GM19324 (cell line): ENCODE results near the gene NTRK1.

ENCODE experiments used
- ATAC-seq: cut with Tn5 transposase; IDR thresholded peaks from one replicate; pipeline ENCODE4 v1.9.1; 2021; ENCODE audit warnings: mild to moderate bottlenecking, moderate library complexity; ENCODE audit not compliant: unreplicated experiment, low FRiP score

Gene NTRK1

GRCh38 chr1:156854634-156855033 lies 6.0 kb upstream of the NTRK1 start:
- no peak for ATAC-seq

- ATAC-seq: no peak
Measured at GRCh38 chr1:156856282-156856785, 4.3 kb upstream of the NTRK1 start.

DNA sequence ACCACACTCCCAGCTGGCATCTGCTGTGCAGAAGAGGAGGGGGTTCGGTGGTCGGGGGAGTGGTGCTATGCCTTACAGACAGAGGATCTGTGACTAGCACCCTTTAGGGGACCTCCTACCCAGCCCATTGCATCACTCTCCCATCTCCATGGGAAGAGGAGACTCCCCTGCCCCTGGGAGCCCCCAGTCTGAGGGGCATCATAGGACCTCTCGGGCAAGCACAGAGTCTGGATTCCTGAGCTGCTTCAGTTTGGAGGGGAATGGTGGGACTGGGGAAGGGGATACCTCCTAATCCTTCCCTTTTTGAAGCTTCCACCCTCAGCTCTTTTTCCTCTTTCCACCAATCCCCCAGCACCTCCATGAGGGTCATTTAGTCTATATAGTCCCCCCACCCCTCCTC lies 3.1 kb upstream of the NTRK1 start:
- ATAC-seq: no peak

- ATAC-seq: no peak
Measured at GRCh38 chr1:156858555-156858956, 2.1 kb upstream of the NTRK1 start.

DNA sequence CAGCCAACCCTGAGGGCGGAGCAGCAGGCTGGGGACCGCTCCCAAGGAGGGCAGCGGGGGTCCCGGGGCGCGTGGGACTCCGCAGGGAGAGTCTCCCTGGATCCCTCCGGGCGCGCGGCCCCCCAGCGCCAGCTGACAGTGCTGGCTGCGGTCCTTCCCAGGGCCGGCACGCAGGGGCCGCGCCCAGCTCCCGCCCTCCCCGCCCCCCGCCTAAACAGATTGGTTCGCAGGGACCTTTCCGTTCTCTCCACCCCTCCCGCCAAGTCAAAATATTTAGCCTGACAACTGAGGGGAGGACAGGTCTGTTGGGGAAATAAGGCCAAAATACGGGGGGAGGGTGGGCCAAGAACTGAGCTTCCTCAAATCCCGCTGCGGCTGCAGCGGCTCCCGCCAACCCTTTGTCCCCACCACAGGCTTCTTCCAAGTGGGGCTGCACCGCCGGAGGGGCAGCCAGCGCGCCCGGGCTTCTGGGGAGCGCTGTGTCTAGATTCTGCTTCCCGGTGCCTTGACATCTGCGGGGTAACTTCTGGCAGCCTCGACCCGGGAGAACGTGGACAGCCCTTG lies 1.6 kb upstream of the NTRK1 start, which contains the start of gene INSRR:
Gene INSRR (minus strand): TSS at position 159 of the 564 bp plus-strand sequence. CDS start 496 bp downstream, outside the sequence.
- no peak for ATAC-seq

GRCh38 chr1:156859523-156860112 lies 1.0 kb upstream of the NTRK1 start:
- ATAC-seq: no peak

- ATAC-seq: no peak
Measured at GRCh38 chr1:156860113-156860627, 495 bp upstream of the NTRK1 start.

GRCh38 chr1:156862584-156862983 lies 1.9 kb downstream of the NTRK1 start:
- ATAC-seq: no peak

GRCh38 chr1:156862997-156863599 lies 2.4 kb downstream of the NTRK1 start:
- ATAC-seq: no peak

GRCh38 chr1:156863631-156864030 lies 3.0 kb downstream of the NTRK1 start:
- ATAC-seq: no peak

- ATAC-seq: no peak
Measured at GRCh38 chr1:156864796-156865195, 4.1 kb downstream of the NTRK1 start.

DNA sequence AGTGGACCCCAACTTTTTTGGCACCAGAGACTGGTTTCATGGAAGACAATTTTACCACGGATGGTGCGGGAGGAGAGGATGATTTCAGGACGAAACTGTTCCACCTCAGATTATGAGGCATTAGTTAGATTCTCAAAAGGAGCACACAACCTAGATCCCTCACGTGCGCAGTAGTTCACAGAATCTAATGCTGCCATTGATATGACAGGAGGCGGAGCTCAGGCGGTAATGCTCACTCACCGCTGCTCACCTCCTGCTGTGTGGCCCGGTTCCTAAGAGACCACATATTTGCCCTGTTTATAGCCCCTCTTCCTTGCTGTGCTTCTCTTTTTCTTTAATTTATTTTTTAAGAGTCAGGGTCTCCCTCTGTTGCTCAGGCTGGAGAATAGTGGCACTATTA lies 4.6 kb downstream of the NTRK1 start:
- no peak for ATAC-seq

GRCh38 chr1:156865865-156866248 lies 5.2 kb downstream of the NTRK1 start:
- no peak for ATAC-seq

DNA sequence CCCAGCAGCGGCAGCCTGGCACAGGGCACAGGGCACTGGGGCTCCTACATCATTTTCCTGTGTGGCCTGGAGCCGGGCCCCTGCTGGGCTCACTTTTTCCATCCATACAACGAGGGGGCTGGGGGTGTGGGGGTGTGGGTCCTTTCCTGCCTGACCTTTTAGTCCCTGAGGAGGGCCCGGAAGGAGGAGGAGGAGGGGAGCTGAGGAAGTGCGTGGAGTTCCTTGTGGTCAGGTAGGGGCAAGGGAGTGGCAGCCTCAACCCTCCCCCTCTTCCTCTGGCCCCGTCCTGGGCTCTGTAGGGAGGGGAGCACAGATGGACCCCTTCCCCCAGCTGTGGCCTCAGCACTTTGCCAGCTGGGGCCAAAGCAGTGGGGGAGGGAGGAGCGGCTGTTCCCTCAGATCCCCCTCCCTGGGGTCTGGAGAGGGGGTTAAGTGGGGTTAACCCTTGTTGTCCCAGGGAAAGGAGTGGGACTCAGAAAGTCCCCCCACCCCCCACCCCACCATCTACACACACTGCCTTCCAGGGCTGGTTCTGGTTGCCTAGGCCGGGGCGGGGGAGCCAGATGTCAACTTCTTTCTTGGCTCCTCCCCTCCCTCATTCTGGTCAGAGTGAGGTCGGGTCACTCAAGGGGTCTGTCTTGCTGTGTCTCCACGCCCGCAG lies 5.7 kb downstream of the NTRK1 start:
- no peak for ATAC-seq

DNA sequence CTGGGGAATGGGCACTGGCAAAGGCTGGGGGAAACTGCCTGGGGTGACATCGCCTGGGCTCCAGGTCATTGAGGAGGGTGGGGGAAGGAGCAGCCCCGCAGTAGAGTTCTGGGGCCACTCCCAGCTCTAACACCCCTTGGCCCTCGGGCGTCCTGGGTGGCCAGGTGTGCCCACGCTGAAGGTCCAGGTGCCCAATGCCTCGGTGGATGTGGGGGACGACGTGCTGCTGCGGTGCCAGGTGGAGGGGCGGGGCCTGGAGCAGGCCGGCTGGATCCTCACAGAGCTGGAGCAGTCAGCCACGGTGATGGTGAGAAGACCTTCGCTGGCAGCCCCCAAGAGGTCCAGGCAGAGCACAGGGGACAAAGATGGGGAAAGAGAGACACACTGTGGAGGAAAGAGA lies 7.7 kb downstream of the NTRK1 start:
- no peak for ATAC-seq

GRCh38 chr1:156869455-156869854 lies 8.8 kb downstream of the NTRK1 start:
- ATAC-seq: no peak

- ATAC-seq: no peak
Measured at GRCh38 chr1:156873659-156874058, 13.0 kb downstream of the NTRK1 start.

DNA sequence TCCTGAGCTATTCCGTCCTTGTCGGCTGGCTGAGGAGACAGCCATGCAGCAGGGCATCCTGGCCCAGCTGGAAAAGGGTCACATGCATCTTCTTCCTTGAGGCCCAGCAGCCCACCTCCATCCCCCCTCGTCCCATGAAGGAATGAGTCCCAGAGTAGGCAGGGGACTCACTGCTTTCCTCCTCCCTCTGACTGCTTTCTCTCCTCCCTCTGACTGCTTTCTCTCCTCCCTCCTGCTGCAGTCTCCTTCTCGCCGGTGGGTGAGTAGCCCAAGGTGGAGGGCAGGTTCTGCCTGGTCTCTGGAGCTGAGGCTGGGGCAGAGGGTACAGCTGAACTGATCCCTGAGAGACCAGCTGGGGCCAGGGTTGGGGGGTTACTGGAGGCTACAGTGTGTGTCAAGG lies 13.5 kb downstream of the NTRK1 start:
- no peak for ATAC-seq

DNA sequence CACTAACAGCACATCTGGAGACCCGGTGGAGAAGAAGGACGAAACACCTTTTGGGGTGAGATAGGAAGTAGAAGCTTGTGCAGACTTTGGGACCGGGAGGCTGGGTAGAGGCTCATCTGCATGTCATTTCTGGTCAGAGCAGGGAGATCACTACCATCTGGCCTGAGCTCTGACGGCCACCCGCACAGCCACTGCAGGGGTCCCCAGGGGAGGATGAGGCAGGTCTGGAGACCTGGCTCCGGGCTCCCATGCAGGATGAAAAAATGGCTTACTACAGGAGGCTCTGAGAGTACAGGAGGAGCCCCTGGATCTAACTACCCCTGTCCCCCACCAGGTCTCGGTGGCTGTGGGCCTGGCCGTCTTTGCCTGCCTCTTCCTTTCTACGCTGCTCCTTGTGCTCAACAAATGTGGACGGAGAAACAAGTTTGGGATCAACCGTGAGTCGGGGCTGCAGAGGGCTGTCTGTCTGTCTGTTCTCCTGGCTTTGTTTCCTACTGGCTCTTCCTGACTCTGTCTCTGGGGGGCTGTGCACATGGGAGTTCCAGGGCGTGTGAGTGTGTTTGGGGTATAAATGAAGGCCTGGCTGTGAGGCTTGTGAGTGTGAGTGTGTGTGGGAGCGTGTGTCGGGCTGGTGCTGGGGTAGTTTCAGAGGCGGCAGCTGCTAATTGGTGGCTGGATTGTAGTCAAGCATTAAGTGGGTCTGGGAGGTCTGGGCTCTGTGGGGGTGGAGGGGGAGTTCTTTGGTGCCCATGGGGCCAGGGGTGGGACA lies 14.1 kb downstream of the NTRK1 start:
- ATAC-seq: no peak

DNA sequence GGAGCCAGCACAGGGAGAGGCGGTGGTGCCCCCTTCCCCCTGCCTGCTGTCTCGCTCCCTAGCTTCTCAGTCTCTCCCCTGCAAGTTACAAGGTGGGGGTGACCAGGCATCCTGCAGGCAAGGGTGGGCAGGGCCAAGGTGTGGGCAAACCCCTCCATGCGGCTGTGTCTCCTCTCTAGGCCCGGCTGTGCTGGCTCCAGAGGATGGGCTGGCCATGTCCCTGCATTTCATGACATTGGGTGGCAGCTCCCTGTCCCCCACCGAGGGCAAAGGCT lies 14.6 kb downstream of the NTRK1 start:
- no peak for ATAC-seq

- no peak for ATAC-seq
Measured at GRCh38 chr1:156876281-156876680, 15.6 kb downstream of the NTRK1 start.
